ENCODE results near the gene STARD13.
"Not testable (repeated sequence)": the region's sequence is repeated elsewhere in the genome, so short reads cannot be mapped to it uniquely, and the experiment has no call there.

The STARD13 gene

GRCh38 chr13:33168321-33168960, 117.1 kb downstream of the STARD13 start:
- TF ChIP-seq, protein P1, sequence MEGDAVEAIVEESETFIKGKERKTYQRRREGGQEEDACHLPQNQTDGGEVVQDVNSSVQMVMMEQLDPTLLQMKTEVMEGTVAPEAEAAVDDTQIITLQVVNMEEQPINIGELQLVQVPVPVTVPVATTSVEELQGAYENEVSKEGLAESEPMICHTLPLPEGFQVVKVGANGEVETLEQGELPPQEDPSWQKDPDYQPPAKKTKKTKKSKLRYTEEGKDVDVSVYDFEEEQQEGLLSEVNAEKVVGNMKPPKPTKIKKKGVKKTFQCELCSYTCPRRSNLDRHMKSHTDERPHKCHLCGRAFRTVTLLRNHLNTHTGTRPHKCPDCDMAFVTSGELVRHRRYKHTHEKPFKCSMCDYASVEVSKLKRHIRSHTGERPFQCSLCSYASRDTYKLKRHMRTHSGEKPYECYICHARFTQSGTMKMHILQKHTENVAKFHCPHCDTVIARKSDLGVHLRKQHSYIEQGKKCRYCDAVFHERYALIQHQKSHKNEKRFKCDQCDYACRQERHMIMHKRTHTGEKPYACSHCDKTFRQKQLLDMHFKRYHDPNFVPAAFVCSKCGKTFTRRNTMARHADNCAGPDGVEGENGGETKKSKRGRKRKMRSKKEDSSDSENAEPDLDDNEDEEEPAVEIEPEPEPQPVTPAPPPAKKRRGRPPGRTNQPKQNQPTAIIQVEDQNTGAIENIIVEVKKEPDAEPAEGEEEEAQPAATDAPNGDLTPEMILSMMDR (IDR thresholded peaks at IDR 0.05; ENCODE audit: unreplicated experiment in 3 of 3) = no peak
- Mint-ChIP-seq H3K9me3 (peaks cover 6% of the 10 kb centered on the region), H3K36me3 (ENCODE audit: low read depth) (peaks cover 31% of the 10 kb centered on the region), H3K27me3 (ENCODE audit: low read depth) (no peaks in the 10 kb centered on the region), H3K27ac (peak overlapping the region in 2 of 3 experiments; percentile 75 to 79), H3K4me1 (peaks cover 29% of the 10 kb centered on the region), H3K4me3 (no peak overlapping the region)

- peaks cover 21% of the 10 kb centered on the region for H3K4me1 Mint-ChIP-seq
- H3K36me3 Mint-ChIP-seq (ENCODE audit: low read depth) = peaks cover 39% of the 10 kb centered on the region
- TF ChIP-seq, protein P1 (IDR thresholded peaks at IDR 0.05; ENCODE audit: unreplicated experiment in 3 of 3) = no peak
Measured at GRCh38 chr13:33167491-33167890, 118.1 kb downstream of the STARD13 start.

DNA sequence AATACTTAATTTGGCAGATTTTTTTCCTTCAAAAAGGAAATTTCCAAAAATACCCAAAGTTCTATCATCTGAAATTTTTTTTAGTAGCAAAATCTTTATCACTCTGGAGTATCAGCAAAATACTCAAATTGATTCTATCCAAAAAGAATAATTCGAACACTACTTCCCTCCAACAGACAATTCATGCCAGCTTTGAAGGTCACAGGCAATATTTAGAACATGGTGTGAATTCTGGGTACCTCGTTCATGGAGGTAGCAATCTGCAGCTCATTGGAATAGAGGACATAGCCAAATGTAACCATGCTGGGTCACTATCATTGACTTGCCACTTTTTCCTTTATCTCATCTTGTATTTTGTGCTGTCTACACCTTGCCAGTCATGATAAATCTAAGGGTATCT, 119.8 kb downstream of the STARD13 start:
- Mint-ChIP-seq H3K4me1 (peaks cover 15% of the 10 kb centered on the region), H3K4me3 (no peak overlapping the region), H3K27ac (no peak overlapping the region), H3K27me3 (ENCODE audit: low read depth) (peaks cover 4% of the 10 kb centered on the region), H3K36me3 (ENCODE audit: low read depth) (peaks cover 54% of the 10 kb centered on the region), H3K9me3 (peaks cover 17% of the 10 kb centered on the region)
- TF ChIP-seq, protein P1 (IDR thresholded peaks at IDR 0.05; ENCODE audit: unreplicated experiment in 3 of 3) = no peak

More at GRCh38 chr13:33167491-33167890, 118.1 kb downstream of the STARD13 start:
- H3K4me3 Mint-ChIP-seq = no peak overlapping the region
- H3K27me3 Mint-ChIP-seq (ENCODE audit: low read depth) = no peaks in the 10 kb centered on the region
- H3K27ac Mint-ChIP-seq = peak overlapping the region in 1 of 3 experiments; percentile 75
- peaks cover 10% of the 10 kb centered on the region for H3K9me3 Mint-ChIP-seq

DNA sequence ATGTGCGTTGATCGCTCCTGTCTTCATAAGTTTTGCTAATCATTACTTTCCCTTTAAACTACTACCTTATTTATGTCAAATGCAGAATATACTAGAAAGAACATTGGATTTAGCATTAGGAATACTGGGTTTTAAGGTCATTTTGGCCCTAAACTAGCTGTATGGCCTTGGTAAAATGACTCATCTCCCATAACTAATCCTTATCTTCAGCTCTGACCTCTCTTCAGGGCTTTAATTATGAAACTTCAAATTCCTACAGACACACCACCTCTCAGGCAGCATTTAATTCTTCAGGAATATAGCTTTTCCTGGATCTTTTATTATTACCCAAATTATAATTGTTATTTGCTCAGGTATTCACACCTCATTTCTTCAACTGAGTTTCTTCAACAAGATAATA, 121.2 kb downstream of the STARD13 start:
- Mint-ChIP-seq H3K27ac (peak overlapping the region in 1 of 3 experiments; percentile 14), H3K36me3 (ENCODE audit: low read depth) (peaks cover 54% of the 10 kb centered on the region)

DNA sequence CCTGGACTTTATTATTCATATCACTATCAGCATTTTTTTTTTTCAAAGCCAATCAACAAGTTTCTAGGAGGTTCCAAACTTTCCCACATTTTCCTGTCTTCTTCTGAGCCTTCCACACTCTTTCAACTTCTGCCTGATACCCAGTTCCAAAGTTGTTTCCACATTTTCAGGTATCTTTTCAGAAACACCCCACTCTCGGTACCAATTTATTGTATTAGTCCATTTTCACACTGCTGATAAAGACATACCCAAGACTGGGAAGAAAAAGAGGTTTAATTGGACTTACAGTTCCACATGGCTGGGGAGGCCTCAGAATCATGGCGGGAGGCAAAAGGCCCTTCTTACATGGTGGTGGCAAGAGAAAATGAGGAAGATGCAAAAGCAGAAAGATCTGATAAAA, 122.8 kb downstream of the STARD13 start:
- not testable (repeated sequence) for H3K4me1 Mint-ChIP-seq; H3K4me3 Mint-ChIP-seq; H3K27me3 Mint-ChIP-seq (ENCODE audit: low read depth); H3K27ac Mint-ChIP-seq
- peaks cover 17% of the 10 kb centered on the region for H3K9me3 Mint-ChIP-seq
- peaks cover 67% of the 10 kb centered on the region for H3K36me3 Mint-ChIP-seq (ENCODE audit: low read depth)

More for the DNA sequence above, 121.2 kb downstream of the STARD13 start:
- H3K4me3 Mint-ChIP-seq = no peak overlapping the region
- TF ChIP-seq, protein P1 (IDR thresholded peaks at IDR 0.05; ENCODE audit: unreplicated experiment in 3 of 3) = no peak
- peaks cover 4% of the 10 kb centered on the region for H3K27me3 Mint-ChIP-seq (ENCODE audit: low read depth)
- H3K9me3 Mint-ChIP-seq = peaks cover 17% of the 10 kb centered on the region
- peaks cover 11% of the 10 kb centered on the region for H3K4me1 Mint-ChIP-seq

GRCh38 chr13:33158816-33159215, 126.7 kb downstream of the STARD13 start:
- Mint-ChIP-seq H3K27me3 (ENCODE audit: low read depth) (peaks cover 4% of the 10 kb centered on the region), H3K36me3 (ENCODE audit: low read depth) (peaks cover 37% of the 10 kb centered on the region), H3K27ac (peak overlapping the region in 2 of 3 experiments; percentile 39 to 54), H3K9me3 (peaks cover 11% of the 10 kb centered on the region), H3K4me1 (peaks cover 23% of the 10 kb centered on the region), H3K4me3 (no peak overlapping the region)
- TF ChIP-seq, protein P1 (IDR thresholded peaks at IDR 0.05; ENCODE audit: unreplicated experiment in 3 of 3) = no peak
